NCI-H446 treated with DMSO at 0.1 percent for 48 hours (cell line): Measurements from ENCODE around the gene FCHSD1.
A peak's percentile ranks its signal among the peaks of the same experiment; 100 is the strongest.

Experiments
- DNase-seq: peaks from one replicate; lab custom pipeline; 2025; lab: John Stamatoyannopoulos, UW

Gene FCHSD1

DNA sequence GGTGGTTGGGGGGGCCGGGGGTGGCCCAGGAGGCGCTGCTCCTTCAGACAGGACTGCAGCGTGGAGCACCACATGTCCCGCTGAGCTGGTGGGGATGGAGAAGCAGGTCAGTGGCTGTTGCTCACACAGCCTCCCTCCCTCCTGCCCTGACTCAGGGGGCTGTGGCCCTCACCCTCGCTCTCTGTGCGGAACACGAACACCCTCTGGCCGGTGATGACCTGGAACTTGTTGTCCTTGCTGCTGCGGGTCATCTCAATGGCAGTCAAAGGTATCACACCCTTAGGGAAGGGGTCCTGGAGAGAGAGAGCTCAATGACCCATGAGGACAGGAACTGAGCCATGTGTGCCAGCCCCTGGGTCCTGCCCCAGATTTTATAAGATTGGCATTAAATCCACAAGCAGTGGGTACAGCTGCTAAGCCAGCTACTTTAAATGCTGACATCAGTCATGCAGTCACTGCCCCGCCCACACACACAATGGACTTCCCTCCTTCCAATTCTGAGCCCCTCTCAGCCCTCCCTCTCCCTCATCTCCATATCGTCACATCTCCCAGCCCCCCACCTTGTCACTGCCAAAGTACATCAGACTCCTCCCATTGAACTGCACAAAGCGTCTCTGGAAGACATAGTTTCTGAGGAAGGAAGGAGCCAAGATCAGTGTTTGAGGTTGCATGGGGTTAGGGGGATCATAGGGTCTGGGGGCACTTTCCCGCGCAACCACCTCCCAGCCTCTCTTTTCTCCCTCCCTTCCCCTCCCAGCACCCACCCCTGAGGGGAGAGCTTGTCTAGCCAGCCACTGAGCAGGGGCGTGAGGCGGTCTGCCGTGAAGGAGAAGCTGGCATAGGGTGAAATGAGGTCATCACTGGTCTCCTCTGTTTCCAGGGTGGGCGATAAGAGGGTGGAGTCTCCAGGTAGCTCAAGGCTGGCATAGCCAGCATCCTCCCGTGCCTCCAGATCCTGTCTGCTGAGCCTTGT lies 21.9 kb upstream of the FCHSD1 start:
- no peak for DNase-seq

DNA sequence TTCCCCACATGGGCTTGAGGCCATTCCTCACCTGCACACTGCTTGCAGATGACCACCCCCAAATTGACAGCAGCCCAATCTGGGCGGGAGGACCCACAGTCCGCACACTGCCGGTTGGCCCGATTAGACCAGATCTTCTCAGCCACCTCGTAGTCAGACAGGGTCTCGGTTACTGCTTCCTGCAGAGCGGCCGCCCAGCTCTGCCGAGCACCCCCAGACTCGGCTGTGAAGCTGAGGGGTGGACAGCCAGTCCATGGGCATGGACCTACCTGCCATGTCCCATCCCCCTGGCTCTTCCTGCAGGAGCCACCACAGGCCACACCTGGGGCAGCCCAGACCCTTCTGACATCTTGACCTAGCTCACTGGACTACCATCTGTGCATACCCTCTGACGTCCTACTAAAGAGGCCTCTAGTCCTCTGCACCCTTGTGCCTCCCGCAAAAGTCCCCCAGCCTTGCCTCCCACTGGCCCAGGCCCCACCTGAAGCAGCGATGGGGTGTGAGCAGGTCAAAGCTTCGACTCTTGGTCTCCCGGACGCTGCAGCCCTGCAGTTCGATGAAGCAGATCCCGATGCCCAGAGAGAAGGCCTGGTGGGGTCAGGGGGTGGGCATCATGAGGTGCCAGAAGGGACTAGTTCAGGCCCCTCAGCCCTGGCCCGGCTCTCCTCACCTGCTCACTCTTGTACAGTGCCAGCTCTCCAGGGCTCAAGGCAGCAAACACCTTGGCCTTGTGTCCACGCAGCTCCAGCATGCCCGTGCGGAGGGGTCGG lies 21.0 kb upstream of the FCHSD1 start:
- DNase-seq: no peak

- no peak for DNase-seq
Observed at GRCh38 chr5:141669520-141669919, 18.3 kb upstream of the FCHSD1 start.

GRCh38 chr5:141668601-141669265 lies 17.5 kb upstream of the FCHSD1 start:
- DNase-seq: no peak

- DNase-seq: no peak
Observed at GRCh38 chr5:141665995-141666940, 15.1 kb upstream of the FCHSD1 start.

- peak; percentile 0 for DNase-seq
Observed at GRCh38 chr5:141664733-141665461, 13.7 kb upstream of the FCHSD1 start.

- DNase-seq: no peak
Observed at GRCh38 chr5:141663506-141663905, 12.3 kb upstream of the FCHSD1 start.

DNA sequence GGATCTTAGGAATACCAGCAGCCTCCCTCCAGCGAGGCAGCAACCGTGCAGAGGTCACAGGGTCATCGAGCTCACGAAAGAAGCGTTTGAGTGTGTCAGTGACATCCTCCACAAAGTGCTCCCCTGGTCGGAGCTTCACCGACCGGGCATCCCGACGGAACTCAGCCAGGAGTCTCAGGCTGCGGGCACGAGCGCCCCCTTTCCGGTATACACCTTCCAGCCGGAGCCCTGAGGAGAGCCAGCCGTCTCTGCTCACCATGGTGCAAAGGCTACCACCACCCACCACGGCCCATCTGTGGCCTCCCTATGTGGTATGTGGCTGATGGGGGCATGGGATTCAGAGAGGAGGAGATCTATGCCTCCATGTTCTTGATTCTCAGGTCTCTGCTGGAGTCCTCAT lies 10.8 kb upstream of the FCHSD1 start:
- DNase-seq: no peak

DNA sequence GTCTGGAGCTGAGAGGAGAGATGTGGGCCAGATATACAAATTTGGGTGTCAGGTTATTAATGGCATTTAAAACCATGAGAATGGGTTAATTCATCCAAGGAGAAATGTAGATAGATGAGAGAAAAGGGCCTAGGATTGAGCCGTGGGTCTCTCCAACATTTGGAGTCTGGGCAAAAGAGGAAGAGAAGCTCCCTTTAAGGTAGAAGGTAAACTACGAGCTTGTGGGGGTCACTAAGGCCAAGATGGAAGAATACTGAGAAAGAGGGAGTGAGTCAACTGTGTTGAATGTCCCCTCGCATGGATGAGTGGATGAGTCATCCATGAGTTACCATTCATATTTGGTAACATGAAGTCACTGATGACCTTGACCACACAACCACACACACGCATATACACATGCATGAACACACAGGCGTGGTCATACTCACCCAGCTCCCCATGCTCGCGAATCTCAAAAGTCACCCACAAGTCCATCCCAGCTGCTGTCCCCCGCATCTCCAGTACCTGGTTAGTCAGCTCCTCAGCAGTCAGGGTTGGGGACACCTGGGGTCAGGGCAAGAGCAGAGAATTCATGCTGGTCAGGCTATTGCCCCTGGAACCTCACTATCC lies 6.8 kb upstream of the FCHSD1 start:
- DNase-seq: no peak

DNA sequence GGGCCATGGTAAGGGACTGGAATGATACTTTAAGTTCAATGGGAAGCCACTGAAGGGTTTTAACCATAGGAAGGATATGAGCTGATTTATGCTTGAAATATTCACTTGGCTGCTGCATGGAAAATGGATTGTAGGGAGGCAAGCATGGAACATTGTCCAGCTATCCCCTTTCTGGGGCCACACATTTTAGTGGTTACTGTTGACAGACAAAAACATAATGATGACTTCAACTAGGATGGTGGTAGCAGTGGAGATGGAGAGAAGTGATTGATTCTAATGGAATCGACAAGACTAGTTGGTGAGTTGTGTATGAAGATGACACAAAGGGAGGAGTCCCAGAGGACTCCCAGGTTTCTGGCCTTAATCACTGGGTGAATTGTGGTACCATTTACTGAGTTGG lies 6.2 kb upstream of the FCHSD1 start:
- no peak for DNase-seq

DNA sequence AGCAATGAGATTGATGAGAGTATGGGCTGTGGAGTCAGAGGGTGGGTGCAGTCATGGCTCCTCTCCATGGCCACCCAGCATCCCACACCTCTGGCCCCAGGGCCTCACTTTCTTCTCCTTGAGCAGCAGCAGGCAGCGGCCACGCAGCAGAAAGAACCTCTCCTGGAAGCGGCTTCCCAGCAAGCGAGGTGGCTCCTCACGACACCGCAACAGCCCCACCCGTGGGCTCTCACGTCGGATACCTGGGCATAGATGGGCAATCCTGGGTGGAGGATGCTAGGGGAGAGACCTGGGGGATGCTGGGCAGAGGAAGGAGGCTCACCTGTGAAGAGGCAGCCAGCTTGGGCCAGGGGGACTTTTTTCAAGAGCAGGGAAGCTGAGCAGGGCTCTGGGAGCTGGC lies 5.2 kb upstream of the FCHSD1 start:
- no peak for DNase-seq

GRCh38 chr5:141655020-141655419 lies 3.8 kb upstream of the FCHSD1 start:
- DNase-seq: no peak

GRCh38 chr5:141654298-141654697 lies 3.1 kb upstream of the FCHSD1 start:
- no peak for DNase-seq

DNA sequence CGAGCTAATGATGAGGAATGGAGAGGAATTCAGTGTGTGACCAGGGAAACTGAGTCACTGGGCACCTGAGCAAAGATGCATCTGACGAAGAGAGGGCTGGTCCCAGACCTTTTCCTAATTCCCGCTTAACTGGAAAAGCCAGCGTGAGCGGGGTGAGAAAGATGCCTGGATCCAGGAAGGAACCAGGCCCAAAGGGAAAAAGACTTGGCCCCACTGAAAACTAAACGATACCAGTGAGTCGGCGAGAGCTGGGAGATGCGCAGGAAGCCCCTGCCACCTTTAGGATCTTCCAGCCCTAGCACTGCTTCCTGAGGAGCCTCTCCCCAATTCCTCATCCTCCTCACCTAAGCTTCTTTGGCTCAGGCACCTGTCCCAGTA lies 499 bp upstream of the FCHSD1 start:
- no peak for DNase-seq

- DNase-seq: no peak
Observed at GRCh38 chr5:141649972-141650371, 1.2 kb downstream of the FCHSD1 start.

DNA sequence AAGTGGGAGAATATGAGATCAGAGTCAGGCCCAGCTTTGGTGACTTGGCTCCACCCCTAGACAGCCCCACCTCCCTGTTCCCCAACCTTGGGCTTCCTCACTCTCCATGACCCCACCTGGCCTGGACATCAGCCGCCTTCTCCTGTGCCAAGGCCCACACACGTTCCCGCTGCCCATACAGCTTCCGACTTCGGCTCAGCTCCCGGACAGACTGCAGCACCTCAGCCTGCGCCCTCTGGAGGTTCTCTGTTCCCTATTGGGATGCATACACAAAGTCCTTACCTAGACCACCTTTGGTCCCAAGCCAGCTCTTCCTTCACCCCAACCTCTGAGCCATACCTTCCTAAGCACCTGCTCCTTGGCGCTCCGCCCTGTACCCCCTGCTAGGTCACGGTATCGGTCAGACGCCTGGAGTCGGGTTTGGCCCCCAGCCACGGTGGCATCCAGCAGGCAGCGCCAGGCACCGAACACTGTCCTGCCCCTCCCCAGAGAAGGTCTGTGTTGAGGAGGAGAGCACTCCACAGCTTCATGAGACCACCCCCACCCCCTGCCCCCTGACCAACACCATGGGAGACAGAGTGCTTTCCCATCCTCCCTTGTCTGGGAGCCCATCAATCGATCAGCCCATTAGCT lies 2.0 kb downstream of the FCHSD1 start:
- no peak for DNase-seq

DNA sequence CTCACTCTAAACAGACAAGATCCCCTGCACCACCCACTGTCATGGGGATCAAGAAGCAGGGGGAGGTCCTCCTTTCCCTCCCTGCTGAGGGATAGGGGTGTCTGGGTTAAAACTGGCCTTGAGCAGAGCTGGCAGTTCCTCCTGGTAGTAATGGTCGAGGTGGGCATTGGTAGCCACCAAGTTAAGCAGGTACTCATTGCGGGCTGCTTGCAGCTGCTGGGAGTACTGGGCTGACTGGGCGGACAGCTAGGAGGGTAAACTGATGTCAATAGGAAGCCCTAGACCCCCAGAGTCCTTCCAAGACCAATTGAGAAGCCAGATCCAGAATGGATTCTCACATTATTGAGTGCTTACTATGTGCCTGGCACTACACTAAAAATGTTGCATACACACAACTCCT lies 3.4 kb downstream of the FCHSD1 start:
- no peak for DNase-seq

DNA sequence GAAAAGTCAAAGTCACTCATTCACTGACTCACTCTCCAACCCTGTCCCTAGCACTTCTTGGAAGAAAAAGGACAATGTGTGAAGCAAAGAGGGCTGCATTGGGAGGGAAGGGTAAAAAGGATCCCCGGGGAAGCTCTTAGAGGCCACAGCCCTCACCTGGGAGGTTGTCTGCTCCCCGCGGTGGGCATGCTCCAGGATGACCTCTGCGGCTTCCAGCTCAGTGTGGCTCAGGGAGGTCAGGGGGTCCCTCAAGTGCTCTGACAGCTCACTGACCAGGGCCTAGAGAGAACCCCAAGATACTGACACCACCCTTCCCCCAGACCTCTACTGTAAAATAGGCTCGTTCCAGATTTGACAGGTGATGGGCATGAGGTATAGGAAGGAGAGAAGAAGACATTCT lies 4.0 kb downstream of the FCHSD1 start:
- DNase-seq: no peak

DNA sequence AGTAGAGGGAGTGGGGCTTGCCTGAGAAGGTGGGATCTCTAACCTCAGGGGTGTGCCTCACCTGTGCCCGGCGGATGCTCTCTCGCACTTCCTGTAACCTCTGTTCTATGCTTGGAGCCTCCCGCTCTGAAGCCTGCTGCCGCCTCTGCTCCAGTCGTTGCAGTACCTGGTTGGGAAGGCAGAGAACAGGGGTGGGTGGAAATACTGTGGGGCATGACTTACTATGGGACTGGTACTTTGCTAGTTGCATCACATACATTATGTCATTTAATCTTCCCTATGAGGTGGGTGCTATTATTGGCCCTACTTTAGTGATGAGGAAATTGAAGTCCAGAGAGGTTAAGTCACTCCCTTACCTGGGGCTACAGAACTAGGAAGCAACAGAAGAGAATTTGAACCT lies 5.2 kb downstream of the FCHSD1 start:
- no peak for DNase-seq
